HG03159 (cell line): Measurements from ENCODE around the gene LRRC2.
"Not testable (repeated sequence)": the region's sequence is repeated elsewhere in the genome, so short reads cannot be mapped to it uniquely, and the experiment has no call there.

Source experiments
- ATAC-seq: cut with Tn5 transposase; IDR thresholded peaks from one replicate; pipeline ENCODE4 v1.9.1; 2021; ENCODE audit warnings: mild to moderate bottlenecking, moderate library complexity; ENCODE audit not compliant: unreplicated experiment

Gene LRRC2

GRCh38 chr3:46584598-46585467 lies 18.7 kb upstream of the LRRC2 start:
- no peak for ATAC-seq

DNA sequence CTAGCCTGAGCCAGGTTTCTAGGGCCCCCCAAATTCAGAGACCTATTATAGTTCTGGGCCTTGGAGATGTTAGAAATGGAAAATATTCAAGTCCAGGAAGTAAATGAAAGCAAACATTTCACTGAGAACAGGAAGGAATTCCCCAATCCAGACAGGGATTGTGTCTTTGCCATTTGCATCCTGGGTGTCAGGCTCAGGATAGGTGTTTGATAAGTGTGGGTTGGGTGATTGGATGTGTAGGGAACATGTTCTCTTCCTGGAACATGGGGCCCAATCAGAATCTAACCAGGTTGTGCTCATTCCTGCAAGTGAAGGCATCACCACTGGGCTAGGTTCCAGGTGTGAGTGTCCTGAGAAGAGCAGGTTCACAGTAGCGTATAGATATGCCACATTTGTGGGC lies 14.6 kb upstream of the LRRC2 start:
- ATAC-seq: no peak

DNA sequence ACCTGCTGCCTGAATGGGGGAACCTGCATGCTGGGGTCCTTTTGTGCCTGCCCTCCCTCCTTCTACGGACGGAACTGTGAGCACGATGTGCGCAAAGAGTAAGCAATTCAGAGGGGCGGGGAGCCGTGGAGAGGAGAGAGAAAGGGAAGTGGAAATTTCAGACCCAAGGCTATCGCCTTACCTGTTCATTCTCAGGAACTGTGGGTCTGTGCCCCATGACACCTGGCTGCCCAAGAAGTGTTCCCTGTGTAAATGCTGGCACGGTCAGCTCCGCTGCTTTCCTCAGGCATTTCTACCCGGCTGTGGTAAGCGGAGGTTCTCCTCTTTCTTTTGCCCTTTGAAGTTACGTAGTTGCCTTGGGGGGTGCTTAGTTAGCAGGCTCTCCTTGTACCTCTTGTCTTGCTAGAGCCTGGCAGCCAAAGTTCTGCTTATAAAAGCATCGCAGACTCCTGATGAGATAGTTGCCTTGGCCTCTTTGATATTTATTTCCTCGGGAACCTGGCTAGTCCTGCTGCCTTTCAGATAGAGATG lies 13.7 kb upstream of the LRRC2 start:
- no peak for ATAC-seq

GRCh38 chr3:46578973-46579755 lies 13.1 kb upstream of the LRRC2 start:
- no peak for ATAC-seq

DNA sequence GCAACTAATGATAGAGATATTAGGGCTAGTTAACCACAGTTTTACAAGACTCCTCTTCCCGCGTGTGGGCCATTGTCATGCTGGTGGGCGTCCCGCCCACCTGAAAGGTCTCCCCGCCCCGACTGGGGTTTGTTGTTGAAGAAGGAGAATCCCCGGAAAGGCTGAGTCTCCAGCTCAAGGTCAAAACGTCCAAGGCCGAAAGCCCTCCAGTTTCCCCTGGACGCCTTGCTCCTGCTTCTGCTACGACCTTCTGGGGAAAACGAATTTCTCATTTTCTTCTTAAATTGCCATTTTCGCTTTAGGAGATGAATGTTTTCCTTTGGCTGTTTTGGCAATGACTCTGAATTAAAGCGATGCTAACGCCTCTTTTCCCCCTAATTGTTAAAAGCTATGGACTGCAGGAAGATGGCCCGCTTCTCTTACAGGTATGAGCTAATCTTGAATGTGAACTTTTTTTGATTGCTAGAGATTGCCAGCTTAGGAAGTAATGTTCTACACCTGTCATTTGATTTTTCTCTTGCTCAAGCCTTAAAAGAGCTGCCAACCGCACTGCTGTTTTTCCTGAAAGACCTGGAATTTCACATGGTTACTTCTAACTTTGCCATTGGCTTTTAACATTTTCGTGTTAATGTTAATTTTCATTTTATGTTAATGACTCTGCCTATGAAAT lies 11.6 kb upstream of the LRRC2 start:
- not testable (repeated sequence) for ATAC-seq

- no peak for ATAC-seq
Measured at GRCh38 chr3:46576879-46577278, 10.8 kb upstream of the LRRC2 start.

GRCh38 chr3:46576386-46576785 lies 10.3 kb upstream of the LRRC2 start:
- no peak for ATAC-seq

DNA sequence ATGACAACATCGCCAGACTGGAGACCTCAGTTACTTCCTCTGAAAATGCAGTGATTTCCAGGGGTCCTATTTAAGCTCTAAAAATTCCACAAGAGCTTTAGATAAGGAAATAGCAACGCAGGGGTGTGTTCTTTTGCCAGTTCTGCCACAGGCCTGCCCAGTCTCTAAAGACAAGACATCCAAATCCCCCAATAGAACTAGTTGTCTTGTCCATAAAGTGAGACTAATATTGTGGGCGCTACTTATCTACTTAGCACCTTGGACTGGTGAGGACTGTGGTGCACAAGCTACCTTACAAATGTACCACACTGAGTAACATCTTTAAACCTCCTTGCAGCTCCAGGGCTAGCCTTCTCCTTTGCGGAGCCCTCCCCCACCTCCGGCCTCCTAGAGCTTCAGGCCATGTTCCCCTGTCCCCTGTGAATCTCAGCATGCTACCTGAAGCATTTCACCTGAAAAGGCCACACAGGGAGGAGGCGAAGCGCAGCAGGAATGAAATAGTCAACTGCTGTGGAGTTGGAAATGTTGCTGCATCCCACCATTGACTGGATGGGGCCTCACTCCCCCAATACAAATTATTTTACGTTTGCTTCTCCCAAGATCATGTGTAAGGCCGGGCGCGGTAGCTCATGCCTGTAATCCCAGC lies 9.6 kb upstream of the LRRC2 start:
- ATAC-seq: no peak

GRCh38 chr3:46574881-46575576 lies 8.9 kb upstream of the LRRC2 start:
- no peak for ATAC-seq

DNA sequence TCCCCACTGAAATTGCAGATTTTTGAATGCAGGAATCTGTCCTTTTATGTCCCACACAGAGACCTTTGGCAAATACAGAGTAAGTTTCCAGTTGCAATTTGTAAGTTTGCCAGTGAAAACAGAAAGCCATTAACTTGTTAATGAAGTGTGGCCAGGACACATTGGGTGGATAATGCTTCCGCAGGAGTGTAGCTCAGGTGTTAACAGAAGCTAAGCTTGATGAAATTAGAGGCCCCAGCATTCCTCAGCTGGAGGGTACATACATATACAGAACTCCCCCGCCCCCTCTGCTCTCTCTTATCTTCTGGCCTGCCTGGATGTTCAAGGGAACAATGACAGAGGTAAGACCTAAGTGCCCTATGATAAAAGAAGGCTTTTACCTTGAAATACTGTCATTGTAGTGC lies 8.1 kb upstream of the LRRC2 start:
- no peak for ATAC-seq

GRCh38 chr3:46573701-46574100 lies 7.6 kb upstream of the LRRC2 start:
- no peak for ATAC-seq

GRCh38 chr3:46571684-46572083 lies 5.6 kb upstream of the LRRC2 start:
- ATAC-seq: no peak

- ATAC-seq: no peak
Measured at GRCh38 chr3:46565607-46566039, 479 bp downstream of the LRRC2 start.

GRCh38 chr3:46565077-46565476 lies 1.0 kb downstream of the LRRC2 start:
- no peak for ATAC-seq

GRCh38 chr3:46564190-46565021 lies 1.7 kb downstream of the LRRC2 start:
- ATAC-seq: no peak

- ATAC-seq: no peak
Measured at GRCh38 chr3:46561951-46562350, 4.2 kb downstream of the LRRC2 start.

GRCh38 chr3:46561511-46561910 lies 4.6 kb downstream of the LRRC2 start:
- no peak for ATAC-seq

- no peak for ATAC-seq
Measured at GRCh38 chr3:46559091-46559704, 6.9 kb downstream of the LRRC2 start.
